Peyer's patch (tissue), 4 donors: Measurements from ENCODE around the gene PLCH1. TPM values are rescaled to one million over a fixed set of nuclear protein-coding genes. Genes with fewer than 3 reads are reported as not detected.

ENCODE experiments used
- DNase-seq, 3 donors: peaks; one replicate each; pipeline ENCODE4 v3.0.0-alpha.2; 2017 to 2019
- H3K27ac ChIP-seq, 4 donors: fragments of 200-600 bp; sonication (generic); one replicate each; pipeline ENCODE4 v1.5.1; 2016 to 2019
- H3K27me3 ChIP-seq, 2 donors: fragments of 200-600 bp; sonication (generic); one replicate each; pipeline ENCODE4 v1.5.1; 2019
- H3K36me3 ChIP-seq, 3 donors: fragments of 200-600 bp; sonication (generic); one replicate each; pipeline ENCODE4 v1.5.1; 2016 to 2019
- H3K4me1 ChIP-seq, 4 donors: fragments of 200-600 bp; sonication (generic); one replicate each; pipeline ENCODE4 v1.5.1; 2016 to 2019
- H3K4me3 ChIP-seq, 4 donors: fragments of 200-600 bp; sonication (generic); 1 replicate in 3 of 4; 2 replicates in 1 of 4; pipeline ENCODE4 v1.5.1; 2016 to 2019; ENCODE audit warnings: mild to moderate bottlenecking in 1 of 4
- H3K9me3 ChIP-seq, 4 donors: fragments of 200-600 bp; sonication (generic); one replicate each; pipeline ENCODE4 v1.5.1; 2016 to 2019; ENCODE audit warnings: mild to moderate bottlenecking in 1 of 4
- CTCF ChIP-seq, 6 experiments: fragments of 450-650 bp in 4 of 6; fragments of 200-600 bp in 2 of 6; sonication (generic) in 1 of 6; IDR thresholded peaks; one replicate each; pipeline ENCODE4 v1.5.1; 2017 to 2019; ENCODE audit warnings: antibody characterized with exemption in 6 of 6, mild to moderate bottlenecking in 3 of 6, moderate library complexity in 1 of 6
- POLR2A ChIP-seq, 2 donors: fragments of 450-650 bp; IDR thresholded peaks; one replicate each; pipeline ENCODE4 v1.5.1; 2017; ENCODE audit warnings: antibody characterized with exemption in 2 of 2, mild to moderate bottlenecking in 2 of 2, moderate library complexity in 2 of 2
- total RNA-seq, 4 donors: library from RNA; depleted of rRNA; stranded (reverse); fragments of >200 nt; gene quantifications; one replicate each; pipeline ENCODE4 v1.1.0, GENCODE V29; 2016

Gene PLCH1
- total RNA-seq, 4 donors from 2014 or later: 8.3 to 19.1 (median 12.7) TPM

GRCh38 chr3:155335724-155336354, 409.0 kb downstream of the PLCH1 start:
- H3K9me3 ChIP-seq: no peaks in the 10 kb centered on the region
- no peak overlapping the region for H3K27ac ChIP-seq
- no peaks in the 10 kb centered on the region for H3K27me3 ChIP-seq
- H3K36me3 ChIP-seq: no peaks in the 10 kb centered on the region
- no peak overlapping the region for H3K4me3 ChIP-seq
- no peak for DNase-seq
- TF ChIP-seq POLR2A (IDR thresholded peaks at IDR 0.05) (no peak), CTCF (IDR thresholded peaks at IDR 0.05) (no peak)
- H3K4me1 ChIP-seq: no peaks in the 10 kb centered on the region

- Histone ChIP-seq H3K27me3 (no peaks in the 10 kb centered on the region), H3K27ac (no peak overlapping the region), H3K4me3 (no peak overlapping the region), H3K9me3 (no peaks in the 10 kb centered on the region), H3K36me3 (no peaks in the 10 kb centered on the region), H3K4me1 (no peaks in the 10 kb centered on the region)
- no peak for DNase-seq
- TF ChIP-seq CTCF (IDR thresholded peaks at IDR 0.05): no peak
- TF ChIP-seq POLR2A (IDR thresholded peaks at IDR 0.05): no peak
These were observed 409.8 kb downstream of the PLCH1 start for GRCh38 chr3:155334914-155335723.

DNA sequence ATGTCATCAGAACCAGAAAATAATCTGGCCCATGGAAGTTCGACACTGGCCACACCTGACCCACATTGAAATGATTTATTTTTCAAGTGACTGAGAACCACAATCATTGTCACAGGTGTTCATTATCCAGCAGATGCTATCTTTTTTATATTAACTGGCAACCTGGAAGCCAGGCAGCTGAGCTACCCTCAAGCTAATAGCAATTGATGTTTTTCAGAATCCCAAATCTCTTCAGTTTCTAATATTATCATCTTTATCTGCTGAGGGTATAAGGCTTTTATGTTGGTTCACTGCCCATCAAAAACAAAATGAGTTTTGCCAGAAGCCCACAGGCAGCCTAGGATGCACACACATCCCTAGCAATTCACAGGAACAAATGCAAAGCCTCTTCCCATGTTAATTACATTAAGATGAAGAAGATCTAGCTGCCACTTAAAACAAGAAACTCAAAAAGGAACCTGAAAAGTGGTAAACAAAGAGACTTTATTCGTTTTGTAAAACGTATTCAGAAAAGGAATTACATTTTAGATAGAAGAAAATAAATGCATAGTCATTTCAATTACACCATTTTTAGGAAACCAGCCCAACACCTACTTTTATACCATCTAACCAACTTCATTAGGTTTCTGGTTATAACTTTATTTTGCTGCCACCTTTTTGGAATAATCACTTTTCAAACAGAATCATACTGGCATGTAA, 410.5 kb downstream of the PLCH1 start:
- TF ChIP-seq CTCF (IDR thresholded peaks at IDR 0.05) (no peak), POLR2A (IDR thresholded peaks at IDR 0.05) (no peak)
- no peak overlapping the region for H3K27ac ChIP-seq
- no peaks in the 10 kb centered on the region for H3K4me1 ChIP-seq
- H3K27me3 ChIP-seq: no peaks in the 10 kb centered on the region
- no peaks in the 10 kb centered on the region for H3K9me3 ChIP-seq
- H3K4me3 ChIP-seq: no peak overlapping the region
- no peak for DNase-seq
- no peaks in the 10 kb centered on the region for H3K36me3 ChIP-seq

DNA sequence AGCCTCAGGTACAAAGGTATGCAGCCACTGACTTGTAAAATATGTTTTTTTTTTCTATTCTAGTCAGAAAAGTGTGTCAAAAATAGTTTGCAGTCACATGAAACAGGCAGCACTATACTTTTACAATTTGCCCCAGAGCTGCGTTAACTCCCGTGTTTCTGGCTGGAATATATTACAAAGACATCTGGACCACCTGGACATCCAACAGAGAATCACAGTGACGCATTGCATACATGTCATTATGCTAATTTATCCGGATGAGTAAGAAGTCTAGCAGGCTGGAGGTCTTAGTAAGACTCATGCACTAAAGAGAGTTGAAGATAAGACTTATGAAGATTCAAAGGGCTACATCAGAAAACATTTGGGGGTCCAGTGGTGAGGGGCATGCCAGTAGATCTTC, 412.2 kb downstream of the PLCH1 start:
- no peak overlapping the region for H3K4me3 ChIP-seq
- no peak for DNase-seq
- H3K4me1 ChIP-seq: no peaks in the 10 kb centered on the region
- H3K27ac ChIP-seq: no peak overlapping the region
- H3K27me3 ChIP-seq: no peaks in the 10 kb centered on the region
- no peaks in the 10 kb centered on the region for H3K36me3 ChIP-seq
- no peak for TF ChIP-seq CTCF (IDR thresholded peaks at IDR 0.05)
- TF ChIP-seq POLR2A (IDR thresholded peaks at IDR 0.05): no peak
- no peaks in the 10 kb centered on the region for H3K9me3 ChIP-seq

GRCh38 chr3:155331078-155331477, 413.8 kb downstream of the PLCH1 start:
- Histone ChIP-seq H3K4me1 (no peaks in the 10 kb centered on the region), H3K27ac (no peak overlapping the region), H3K9me3 (no peaks in the 10 kb centered on the region), H3K27me3 (no peaks in the 10 kb centered on the region), H3K36me3 (no peaks in the 10 kb centered on the region), H3K4me3 (no peak overlapping the region)
- DNase-seq: no peak
- no peak for TF ChIP-seq POLR2A (IDR thresholded peaks at IDR 0.05)
- TF ChIP-seq CTCF (IDR thresholded peaks at IDR 0.05): no peak
